ENCODE results near the gene STK39.
"Not testable (repeated sequence)": the region's sequence is repeated elsewhere in the genome, so short reads cannot be mapped to it uniquely, and the experiment has no call there.

Gene STK39

DNA sequence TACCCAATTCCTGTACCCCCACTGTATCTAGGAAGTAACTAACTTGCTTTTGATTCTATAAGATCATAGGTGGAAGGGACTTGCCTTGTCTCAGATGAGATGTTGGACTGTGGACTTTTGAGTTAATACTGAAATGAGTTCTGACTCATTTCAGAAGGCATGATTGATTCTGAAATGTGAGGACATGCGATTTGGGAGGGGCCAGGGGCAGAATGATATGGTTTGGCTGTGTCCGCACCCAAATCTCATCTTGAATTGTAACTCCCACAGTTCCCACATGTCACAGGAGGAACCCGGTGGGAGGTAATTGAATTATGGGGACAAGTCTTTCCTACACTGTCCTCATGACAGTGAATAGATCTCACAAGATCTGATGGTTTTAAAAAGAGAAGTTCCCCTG, 165.9 kb downstream of the STK39 start:
- not testable (repeated sequence) for DNase-seq

DNA sequence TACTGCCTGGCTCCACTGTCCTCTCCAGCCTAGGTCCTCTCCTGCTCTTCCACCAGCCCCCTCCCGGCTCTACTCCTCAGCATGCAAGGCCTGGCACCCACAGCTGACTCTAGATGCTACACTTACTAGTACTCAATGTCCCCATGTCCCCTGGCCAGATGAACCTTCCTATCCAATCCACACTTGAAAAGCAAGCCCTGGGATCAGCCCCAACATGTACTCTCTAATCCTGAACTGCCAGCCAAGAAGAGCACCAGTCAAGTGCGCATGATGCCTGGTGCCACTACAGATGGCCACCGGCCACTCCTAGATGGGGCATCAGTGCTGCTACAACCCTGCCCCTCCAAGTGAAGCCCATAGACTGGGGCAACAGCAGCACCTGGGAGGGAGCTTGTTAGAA, 168.2 kb downstream of the STK39 start:
- DNase-seq, result no peak

DNA sequence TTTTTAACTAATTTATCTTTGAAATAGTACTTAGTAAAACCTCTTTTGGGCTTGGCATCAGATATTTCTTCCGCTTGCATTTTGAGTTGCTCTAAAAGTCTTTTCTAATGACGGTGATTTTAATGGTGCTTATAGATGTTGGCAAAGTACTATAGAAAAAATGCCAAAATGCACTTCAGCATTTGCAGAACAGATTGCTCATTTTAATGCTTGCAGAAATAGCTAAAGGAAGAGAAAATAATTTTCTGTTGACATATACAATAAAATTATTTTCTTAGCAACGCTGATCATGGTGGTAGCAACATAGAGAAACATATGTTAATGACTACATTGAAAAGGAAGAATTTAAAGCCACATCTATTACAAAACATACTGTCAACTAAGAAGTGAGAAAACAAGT, 170.7 kb downstream of the STK39 start:
- DNase-seq, result no peak

DNA sequence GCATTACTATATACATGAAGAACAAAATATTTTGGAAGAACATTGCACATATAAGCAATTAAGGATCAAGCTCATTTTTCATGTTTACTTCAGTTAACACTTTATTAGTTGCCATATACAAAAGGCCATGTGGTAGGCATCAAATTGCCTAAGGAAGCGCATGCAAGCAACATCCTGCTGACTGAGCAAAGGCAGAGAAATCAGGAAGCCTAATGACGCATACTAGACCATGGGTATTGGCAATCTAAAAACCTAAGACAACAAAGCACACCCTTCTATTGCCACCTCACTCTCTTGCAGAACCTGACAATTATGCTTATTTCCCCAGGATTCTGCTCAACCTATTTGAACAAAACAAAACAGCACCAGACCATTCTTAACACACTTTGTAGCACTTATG, 171.9 kb downstream of the STK39 start:
- DNase-seq, result no peak

DNA sequence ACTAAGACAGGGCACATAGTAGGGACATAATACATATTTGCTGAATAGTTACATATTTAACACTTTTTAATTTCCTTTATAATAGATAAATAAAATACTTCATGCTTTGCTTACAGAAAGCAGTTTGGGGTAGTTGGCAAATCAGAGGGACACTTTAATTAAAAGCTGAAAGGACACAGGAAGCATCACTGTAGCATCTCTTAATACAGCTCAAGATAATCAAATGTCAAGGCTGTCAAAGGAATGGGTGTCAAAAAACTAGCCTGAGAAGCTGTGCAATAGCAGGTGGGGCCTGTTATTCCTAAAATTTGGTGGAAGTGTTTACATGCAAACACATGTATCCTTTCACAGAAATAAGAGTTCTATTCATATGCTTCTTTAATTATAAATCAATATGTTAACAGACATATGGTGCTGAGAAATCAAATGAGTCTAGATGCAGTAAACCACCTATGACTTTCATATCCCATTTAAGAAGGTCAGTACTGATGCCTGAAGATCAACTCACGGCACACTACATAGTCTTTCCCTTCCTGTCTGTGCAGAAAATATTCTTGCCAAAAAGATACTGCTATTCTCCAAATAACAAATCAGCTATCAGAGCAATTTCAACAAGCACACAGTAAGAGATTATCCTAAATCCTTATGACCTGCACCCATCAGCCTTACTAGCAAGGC, 174.6 kb downstream of the STK39 start:
- no peak for DNase-seq

DNA sequence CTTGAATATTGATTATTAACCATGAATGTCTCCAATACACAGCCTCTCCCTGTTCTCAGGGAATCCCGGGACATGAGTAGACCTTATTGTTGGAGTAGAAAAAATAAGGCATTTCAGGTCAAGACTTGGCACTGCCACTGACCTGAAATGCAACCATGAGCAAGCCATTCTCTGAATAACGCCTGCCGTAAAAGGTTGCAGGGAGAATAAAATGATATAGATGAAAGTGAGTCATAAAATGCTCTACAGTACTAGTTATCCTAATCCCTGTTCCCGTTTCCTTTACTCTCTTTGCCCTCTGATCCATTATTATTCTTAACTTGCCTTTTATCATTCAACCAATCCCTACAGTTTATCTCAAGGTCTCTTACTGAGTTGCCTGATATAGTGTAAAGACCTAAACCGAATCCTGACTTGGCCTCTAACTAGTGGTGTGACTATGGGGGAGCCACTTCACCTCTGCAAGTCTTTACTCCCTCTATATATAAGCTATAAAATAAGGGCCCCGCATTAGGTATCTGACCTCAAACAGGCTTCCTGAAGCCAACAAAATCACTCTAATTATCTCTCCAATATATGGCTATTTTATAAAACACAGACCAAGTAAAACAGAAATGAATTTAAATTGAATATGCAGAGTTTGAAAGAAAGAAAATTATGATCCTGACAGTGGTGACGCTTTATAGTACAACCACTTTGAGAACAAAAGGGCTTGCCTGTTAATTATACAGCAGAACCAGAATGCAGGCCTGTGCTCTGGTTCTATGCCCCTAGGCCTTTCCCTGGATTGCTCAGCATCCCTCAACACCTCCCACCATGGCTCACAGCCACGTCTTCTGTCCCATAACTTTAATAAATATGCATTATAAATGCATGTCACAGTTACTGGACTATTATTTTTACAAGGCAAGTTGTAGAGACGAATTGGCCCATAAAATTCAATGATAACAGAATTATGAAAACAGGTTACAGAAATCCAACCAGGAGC, 183.1 kb downstream of the STK39 start:
- DNase-seq, result no peak

DNA sequence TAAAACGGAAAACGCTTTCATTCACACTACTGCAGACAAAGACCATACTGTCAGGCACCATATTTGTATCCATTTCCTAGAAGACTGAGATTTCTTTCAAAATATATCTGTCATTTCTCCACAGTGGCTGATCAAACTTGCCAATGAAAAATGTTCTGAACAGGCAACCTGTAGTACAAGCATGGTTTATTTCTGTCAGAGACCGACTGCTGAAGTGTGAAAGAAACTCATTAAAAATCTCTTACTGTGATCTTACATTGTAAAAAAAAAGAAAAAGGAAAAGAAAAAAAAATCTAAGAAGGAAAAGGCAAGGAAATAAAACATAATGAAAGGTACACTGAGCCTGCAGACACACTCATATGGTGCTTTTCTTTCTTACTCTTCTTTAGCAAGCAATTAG, 184.5 kb downstream of the STK39 start:
- DNase-seq, result no peak

DNA sequence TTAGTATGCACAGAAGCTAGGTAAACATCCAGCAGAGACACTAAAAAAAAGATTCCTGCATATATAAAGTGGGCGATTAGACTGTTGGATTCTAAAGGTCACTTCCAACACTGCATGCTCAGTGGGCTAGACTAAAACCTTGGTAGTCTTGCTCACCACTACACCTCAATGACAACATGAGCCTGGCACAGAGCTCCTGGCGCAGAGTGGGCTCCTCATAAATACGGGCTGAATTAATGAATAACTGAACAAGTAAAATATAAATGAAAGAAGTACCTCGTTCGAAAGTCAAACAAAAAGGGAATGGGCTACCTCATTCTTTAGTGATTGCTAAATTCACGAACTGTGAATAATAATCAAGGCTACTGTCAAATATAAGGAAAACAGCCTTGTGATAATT, 185.3 kb downstream of the STK39 start:
- DNase-seq, result no peak

DNA sequence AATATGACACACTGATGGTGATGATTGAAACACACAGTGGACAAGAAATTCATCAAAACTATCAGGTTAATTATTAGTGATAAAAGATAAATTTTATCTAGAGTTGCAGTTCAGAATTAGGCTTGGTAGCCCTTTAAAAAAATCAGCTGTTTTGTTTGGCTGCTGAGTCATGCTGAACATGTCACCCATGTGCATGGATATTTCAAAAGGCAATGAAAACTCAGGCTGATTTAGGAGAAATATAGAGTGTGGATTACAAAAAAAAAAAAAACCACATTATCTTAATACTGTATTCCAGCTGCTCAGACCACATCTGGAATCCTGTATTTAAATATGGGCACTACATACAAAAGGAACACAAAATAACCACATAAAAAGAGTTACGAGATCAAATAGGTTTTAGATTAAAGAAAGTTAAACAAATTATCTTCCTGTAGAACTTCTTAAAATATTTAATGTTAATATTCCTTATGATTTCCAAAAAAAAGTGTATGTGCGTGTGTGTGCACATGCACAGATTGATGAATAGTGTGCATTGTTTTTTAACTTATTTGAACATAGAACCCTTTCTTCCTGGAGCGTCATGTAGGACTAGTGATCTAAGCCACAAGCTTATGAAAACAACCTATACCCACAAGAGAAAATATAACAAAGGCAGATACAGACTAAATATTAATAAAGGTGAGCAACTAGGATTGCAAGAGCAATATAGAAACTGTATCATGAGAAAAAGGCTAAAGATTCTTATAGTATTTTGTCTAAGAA, 186.2 kb downstream of the STK39 start:
- no peak for DNase-seq

DNA sequence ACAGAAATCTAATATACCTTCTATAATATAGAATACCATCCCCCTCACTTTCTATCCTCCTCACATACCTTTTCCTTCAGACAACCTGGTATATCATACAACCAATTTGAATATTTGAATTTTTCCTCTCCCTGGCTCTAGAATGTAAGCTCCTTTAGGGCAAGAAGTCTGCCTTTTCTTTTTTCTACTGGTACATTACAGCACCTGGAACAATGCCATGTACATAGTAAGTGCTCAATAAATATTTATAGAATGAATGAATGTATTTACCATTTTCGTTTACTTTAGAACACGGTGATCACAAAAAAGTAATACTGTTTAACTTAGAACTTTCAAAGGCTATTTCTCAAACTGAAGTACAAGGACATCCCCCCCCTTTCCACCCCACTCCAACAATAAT, 187.6 kb downstream of the STK39 start:
- DNase-seq, result no peak

DNA sequence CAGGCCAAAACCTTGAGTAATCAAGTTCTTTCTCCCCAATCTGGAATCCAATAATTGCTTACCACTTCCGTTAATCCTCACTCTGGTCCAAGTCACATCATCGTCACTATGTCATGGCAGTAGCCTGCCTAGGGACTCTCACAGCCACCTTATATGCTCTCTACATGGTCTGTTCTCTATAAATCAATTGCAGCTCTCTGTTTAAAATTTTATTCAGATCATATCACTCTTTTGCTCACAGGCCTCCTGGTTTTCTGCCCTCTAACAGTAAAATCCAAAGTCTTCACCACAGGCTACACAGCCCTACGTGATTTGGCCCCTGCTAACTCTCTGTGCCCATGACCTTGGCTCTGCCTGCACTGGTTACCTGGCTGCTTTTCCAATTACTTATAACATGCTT, 188.7 kb downstream of the STK39 start:
- DNase-seq, result no peak

DNA sequence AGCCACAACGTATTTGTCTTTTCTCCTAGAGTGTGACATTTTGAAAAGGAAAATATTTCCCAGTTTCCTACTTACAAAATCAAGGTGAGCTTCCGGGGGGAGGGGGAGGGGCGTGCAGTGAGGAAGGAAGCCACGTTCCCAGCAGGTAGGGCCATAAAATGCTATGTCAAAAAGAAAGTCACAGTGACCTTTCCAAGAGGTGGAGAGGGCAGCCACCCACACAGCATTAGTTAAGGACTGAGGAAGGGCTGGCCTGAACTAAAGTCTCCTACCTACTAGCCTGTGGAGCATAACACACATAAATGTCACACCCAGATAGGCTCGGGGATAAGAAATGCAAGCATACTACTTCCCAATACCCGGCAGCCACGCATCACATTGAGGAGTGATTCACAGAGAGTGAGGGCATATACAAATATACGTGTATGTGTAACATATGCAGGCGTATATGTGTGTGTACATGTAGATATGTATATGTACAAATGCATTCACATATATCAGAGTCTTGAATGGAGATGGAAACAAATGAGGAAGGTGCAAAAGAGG, 191.1 kb downstream of the STK39 start:
- no peak for DNase-seq

DNA sequence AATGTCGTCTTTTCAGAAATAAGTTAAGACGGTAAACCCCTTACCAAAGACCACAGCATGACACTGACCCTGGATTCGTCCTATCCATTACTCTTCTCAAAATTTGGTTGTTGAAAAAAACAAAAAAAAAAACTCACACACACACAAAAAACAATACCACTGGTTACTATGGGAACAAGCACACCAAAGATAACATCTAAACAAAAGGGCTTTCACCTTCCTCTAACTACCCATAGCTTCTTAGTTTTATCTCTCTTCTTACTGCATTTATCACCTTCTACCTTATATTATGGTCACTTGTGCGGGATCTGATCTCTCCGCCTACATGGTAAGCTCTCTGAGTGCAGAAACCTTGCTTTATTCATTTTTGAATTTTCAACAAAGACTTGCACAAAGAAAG, 192.7 kb downstream of the STK39 start:
- DNase-seq, result no peak

DNA sequence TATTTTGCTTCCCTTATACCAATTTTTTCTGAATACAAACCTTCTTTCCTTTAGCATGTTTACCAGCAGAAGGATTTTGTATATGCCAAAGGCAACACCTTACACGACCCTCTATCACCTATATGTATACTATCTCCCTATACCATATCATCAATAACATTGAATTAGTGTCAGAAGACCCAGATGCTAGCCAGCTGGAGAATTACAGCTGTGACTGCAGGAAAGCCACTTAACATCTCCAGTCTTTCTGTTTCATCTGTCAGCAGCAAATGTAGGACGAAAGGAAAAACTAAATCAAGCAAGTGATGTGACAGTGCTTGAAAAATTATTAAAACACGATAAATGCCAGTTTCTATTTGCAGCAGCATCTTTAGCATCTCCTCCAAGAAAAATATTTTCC, 193.7 kb downstream of the STK39 start:
- DNase-seq, result no peak

DNA sequence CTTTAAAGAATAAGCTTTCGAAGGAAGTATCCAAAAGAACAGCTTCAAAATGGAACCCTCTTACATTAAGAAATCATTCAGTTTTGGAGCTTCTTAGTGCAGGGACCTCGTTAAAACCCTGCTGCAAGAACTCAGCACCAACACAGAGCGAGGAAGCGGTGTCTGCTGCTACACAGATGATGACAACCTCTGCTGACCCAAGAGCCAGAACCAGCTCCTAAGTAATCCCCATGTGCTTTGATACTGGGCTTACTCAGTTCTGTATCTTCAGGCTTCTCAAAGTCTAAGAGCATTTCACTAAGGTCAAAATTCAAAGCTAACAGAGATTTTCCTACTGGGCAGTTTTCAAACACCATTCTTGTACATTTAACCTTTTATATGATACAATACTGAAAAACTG, 194.6 kb downstream of the STK39 start:
- DNase-seq, result no peak

DNA sequence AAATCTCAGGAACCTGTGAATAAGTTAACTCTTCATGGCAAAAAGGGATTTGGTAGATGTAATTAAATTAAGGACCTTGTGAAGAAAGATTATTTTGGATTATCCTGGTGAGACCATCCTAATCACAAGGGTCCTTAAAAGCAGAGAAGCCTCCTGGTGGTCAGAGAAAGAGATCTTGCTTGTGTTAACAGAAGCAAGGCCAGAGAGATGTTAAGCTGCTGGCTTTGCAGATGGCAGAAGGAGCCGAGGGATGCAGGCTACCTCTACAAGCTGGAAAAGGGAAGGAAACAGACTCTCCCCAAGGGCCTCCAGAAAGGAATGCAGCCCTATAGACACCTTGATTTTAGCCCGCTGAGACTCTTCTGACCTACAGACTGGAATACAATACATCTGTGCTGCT, 197.0 kb downstream of the STK39 start:
- DNase-seq, result no peak

DNA sequence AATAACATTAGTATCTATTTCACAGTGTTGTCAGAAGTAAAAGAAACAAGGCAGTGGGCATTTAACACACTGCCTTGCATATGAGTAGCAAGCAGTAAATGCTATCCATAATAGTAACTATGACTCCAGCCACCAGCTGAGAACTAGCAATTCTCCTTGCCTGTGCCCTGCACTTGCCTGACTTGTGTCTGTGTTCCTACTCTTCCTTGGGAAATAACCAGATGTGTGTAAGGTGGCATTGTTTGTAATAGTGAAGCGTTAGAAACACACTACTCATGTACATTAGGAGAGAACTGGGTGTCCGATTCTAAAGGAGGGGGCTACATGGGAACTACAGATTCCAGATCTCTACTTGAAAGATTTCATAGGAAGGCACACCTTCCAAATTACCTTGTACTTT, 197.8 kb downstream of the STK39 start:
- DNase-seq, result no peak

DNA sequence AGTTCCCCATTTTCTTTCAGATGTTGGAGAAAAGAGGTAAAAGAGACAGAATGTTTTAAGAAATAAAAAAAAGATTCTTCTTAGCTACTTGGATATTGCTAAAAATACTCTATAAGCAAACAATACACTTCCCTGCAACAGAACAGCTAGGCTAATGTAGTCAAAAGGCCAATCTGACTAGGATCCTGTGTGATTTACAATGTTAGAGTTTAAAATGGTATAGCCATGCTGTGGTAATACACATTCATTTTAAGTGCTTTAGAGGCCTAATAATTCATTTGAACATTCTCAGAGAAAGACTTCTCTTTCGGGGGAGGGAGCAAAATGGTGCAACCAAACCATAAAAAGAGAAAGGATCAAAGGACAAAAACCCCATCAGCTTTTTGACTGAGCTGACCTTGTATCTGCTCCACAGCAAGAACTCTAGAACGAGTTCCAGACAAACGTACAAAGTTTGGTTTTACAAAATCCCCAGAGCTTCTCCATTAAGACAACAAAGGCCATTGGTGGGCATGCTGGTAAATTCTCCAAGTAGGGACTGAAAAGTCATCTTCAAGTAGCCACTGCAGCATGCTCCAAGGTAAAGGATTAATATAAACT, 200.2 kb downstream of the STK39 start:
- no peak for DNase-seq

DNA sequence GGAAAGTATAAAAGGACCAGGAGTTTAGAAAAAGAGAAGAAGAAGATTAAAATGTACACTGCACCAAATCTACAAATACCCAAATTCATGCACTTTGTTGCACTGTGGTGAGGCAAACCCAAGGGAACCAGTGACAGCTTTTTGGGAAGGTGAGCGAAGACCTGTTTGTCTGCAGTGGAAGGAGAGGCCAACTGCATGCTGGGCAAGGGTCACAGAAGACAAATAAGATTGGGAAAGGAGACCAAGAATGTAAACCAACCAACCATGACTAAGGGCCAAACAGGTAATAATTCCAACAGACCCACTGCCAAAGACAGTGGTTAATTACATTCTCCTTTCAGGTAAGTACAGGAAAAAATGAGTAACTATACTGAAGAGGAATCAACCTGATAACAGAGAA, 202.8 kb downstream of the STK39 start:
- no peak for DNase-seq

DNA sequence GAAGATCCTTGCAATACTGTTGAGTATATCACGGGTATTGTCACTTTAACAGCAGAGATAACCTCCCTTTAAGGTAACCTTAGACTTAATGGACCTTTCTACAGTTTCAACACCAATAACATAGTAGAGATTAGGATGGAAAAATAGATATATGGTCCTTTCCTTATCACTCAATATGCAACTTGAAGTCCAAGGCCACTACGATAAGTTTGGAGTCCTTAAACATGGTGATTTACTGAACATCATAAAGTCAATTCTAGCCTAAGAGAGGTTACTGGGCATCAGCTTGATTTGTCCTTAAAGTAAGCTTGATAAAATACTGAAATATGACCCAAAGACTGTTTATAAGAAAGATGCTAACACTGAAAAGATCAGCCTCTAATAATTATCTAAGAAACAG, 203.2 kb downstream of the STK39 start:
- no peak for DNase-seq

DNA sequence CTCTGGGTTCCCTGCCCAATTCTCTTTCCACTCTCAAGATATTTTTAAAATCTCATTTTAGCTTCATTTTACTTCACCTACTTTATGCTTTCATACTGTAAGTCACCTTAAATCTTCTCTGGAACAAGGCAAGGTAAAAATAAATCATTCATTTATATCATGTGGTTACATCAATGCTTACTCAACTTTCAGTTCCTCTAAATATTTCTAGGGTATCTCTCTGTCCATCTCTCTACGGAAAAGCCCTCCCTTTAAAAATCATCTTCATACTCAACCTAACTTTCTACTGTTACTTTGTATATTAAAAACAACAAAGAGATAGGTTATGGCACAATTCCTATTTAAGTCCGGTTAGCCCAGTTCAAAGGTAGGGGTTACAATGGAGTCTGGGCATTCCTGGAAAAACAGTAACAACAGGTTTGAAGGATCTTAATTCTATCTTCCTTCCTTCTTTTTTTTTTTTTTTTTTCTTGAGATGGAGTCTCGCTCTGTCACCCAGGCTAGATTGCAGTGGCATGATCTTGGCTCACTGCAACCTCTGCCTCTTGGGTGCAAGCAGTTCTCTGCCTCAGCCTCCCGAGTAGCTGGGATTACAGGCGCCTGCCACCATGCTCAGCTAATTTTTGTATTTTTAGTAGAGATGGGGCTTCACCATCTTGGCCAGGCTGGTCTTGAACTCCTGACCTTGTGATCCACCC, 205.1 kb downstream of the STK39 start:
- DNase-seq, result not testable (repeated sequence)

DNA sequence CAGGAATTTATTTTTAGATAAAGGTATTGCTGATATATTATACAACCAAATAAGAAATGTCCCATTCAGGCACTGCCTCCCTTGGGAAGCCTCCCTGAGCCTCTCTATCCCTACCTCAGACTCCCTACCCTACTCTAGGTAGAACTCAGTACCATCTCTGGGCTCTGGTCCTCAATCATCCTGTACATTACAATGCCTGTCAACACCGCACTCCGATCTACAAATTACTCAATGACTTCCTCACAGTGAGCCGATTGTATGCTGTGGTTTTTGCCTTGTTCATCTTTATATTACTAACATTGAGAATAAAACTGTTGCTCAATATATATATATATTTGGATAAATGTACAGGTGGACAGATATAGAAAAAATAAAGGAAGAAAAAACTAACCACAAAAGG, 207.5 kb downstream of the STK39 start:
- DNase-seq, result no peak
